HG02970 (cell line): ENCODE results near the gene NPDC1.

ENCODE experiments used
- ATAC-seq: cut with Tn5 transposase; IDR thresholded peaks from one replicate; pipeline ENCODE4 v1.9.1; 2021; ENCODE audit warnings: mild to moderate bottlenecking, moderate library complexity, moderate number of reproducible peaks; ENCODE audit not compliant: unreplicated experiment, low FRiP score

NPDC1 gene

GRCh38 chr9:136997371-136997770 lies 48.6 kb downstream of the NPDC1 start:
- ATAC-seq: no peak

GRCh38 chr9:136996361-136997292 lies 49.4 kb downstream of the NPDC1 start, which contains the start of gene CLIC3:
TSS of gene CLIC3 (minus strand) at chr9:136996568. CDS start at chr9:136996543, 25 bp downstream.
- no peak for ATAC-seq

DNA sequence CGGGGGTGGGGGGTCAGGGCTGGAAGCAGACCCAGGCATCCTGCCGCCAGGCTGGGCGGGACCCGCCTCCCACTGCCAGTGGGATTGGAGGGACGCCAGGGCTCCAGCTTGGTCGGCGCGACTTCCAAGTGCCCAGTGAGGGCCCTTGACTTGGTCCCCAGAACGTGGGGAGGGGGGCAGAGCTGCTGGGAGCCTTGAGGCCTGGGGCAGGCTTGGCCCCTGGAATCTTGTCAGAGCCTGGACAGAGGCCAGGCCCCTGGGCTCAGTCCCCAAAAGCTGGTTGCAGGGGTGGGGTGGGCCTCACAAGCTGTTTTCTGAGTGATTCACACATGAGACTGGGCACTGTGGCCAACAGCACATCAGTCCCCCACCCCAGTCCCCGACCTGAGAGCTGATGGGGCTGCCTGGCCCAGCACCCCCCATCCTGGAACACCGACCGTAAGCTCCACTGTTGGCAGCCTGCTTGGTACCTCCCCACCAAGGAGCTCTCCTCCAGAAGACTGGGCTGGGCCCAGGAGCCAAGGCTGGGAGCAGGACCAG lies 50.1 kb downstream of the NPDC1 start:
- ATAC-seq: no peak

- no peak for ATAC-seq
These were observed 50.6 kb downstream of the NPDC1 start for GRCh38 chr9:136995362-136995761.

GRCh38 chr9:136994888-136995230 lies 51.1 kb downstream of the NPDC1 start:
- no peak for ATAC-seq

GRCh38 chr9:136994180-136994887 lies 51.6 kb downstream of the NPDC1 start:
- no peak for ATAC-seq

DNA sequence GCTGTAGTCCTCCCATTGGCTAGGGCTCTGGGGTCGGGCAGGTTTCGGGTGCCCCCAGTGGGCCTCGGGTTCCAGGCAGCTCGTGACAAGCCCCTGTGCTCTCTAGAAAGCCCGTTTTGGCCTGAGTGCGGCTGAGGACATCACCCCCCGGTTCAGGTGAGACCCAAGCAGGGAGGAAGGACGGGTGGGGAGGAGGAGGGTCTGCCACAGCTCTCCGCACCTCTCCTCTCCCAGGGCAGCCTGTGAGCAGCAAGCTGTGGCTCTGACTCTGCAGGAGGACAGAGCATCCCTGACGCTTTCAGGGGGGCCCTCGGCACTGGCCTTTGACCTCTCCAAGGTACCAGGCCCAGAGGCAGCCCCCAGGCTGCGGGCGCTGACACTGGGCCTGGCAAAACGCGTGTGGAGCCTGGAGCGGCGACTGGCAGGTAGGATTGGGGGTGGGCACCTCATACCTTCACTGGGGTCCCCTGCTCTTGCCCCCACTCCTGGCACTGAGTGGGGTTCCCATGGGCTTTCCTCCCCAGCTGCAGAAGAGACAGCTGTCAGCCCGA lies 53.1 kb downstream of the NPDC1 start:
- ATAC-seq: no peak

- peak; percentile 82 for ATAC-seq
These were observed 53.8 kb downstream of the NPDC1 start, which contains the start of gene PAXX for GRCh38 chr9:136991993-136992818. TSS of gene PAXX (plus strand) at chr9:136992422. CDS start at chr9:136992444, 22 bp downstream.

GRCh38 chr9:136990242-136990911 lies 55.6 kb downstream of the NPDC1 start:
- ATAC-seq: no peak
